GM10266 (cell line): ENCODE measurements around the gene FPR1.
"Not testable (repeated sequence)": the region's sequence is repeated elsewhere in the genome, so short reads cannot be mapped to it uniquely, and the experiment has no call there.

Experiments
- DNase-seq: peaks from one replicate; pipeline ENCODE4 v3.0.0; 2012; ENCODE audit errors: extremely low spot score
- CTCF ChIP-seq: IDR thresholded peaks from 2 replicates; pipeline ENCODE4 v1.5.1; 2012; ENCODE audit warnings: mild to moderate bottlenecking, low read depth; ENCODE audit not compliant: control insufficient read depth, insufficient read depth; ENCODE audit errors: missing control alignments

FPR1 gene

GRCh38 chr19:51779703-51780102, 28.0 kb upstream of the FPR1 start:
- TF ChIP-seq CTCF, result no peak
- no peak for DNase-seq

- TF ChIP-seq CTCF, result no peak
- DNase-seq, result no peak
These were observed 27.5 kb upstream of the FPR1 start for GRCh38 chr19:51779181-51779580.

DNA sequence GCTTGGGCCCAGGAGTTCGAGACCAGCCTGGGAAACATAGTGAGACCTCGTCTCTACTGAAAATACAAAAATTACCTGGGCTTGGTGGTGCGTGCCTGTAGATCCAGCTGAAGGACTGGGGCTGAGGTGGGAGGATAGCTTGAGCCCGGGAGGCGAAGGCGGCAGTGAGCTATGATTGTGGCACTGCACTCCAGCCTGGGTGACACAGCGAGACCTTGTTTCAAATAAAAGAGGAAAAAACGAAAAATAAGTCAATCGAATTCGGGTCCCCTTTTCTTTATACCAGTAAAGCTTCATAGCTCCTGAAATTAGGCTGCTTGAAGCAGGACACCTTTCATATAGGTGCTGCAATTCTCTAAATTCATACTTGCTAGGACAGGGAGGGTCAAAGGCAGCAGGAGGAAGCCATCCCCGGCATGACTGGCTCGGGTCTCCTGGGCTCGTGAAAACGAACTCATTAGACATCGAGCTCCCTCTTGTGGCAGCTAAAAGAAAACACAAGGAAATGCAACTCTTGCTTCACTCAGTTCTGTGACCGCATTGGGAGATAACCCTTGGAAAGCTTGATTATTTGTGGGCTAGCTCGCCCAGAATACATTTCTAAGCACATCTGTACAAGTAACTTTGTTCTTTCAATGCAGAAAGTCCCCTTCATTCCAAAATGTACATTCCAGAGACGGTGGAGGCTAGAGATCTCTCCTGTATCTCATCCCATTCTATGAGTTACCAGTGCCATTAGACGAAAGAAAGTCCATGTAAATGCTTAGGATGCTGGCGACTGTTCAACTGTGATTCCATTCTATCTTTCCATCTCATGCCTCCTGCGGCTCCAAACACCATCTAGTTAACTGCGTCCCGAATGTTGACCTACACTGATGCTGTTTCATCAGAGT, 26.1 kb upstream of the FPR1 start:
- DNase-seq, result peak; percentile 62
- peak; percentile 76 for TF ChIP-seq CTCF

DNA sequence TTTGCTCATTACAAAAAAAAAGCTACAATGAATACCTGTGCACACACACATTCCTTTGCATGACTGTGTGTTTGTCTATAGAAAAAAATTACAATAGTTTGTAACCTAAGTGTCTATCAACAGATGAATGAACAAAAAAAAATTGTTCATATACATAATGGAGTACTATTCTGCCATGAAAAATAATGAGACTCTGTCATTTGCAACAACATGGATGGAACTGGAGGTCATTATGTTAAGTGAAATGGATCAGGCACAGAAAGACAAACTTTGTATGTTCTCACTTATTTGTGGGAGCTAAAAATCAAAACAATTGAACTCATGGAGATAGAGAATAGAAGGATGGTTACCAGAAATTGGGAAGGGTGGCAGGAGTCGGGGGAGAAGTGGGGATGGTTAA, 24.9 kb upstream of the FPR1 start:
- DNase-seq, result not testable (repeated sequence)

- TF ChIP-seq CTCF, result no peak
- DNase-seq, result no peak
These were observed 21.3 kb upstream of the FPR1 start for GRCh38 chr19:51772977-51773376.

GRCh38 chr19:51771376-51772130, 19.9 kb upstream of the FPR1 start:
- no peak for DNase-seq
- no peak for TF ChIP-seq CTCF

- no peak for TF ChIP-seq CTCF
- DNase-seq, result no peak
These were observed 14.8 kb upstream of the FPR1 start for GRCh38 chr19:51766461-51766860.

DNA sequence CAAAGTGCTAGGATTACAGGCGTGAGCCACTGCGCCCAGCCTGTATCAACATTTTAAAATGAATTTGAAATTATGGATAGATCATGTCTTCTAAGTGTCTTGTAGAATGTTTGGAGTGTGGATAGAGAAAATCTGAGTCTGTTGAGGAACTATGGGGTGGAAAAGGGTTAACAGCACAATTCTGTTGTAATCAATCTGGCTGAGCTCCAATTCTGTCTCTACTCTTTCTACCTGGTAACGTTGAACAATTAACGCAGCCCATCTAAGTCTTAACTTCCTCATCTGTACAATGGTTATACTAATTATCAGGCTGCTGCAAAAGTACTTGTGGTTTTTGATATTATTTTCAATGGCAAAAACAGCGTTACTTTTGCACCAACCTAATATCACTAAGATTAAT, 13.4 kb upstream of the FPR1 start:
- TF ChIP-seq CTCF, result no peak
- DNase-seq, result no peak
